HCT116 (cell line): ENCODE results near the gene LSM4. TPM values are rescaled to one million over a fixed set of nuclear protein-coding genes. Genes with fewer than 3 reads are reported as not detected.

ENCODE experiments used
- ATAC-seq: fragments of 200-7000 bp; cut with Tn5 transposase; 2 replicates; pipeline ENCODE4 v1.9.1; 2020; ENCODE audit warnings: mild to moderate bottlenecking, moderate library complexity
- BruUV-seq: library from RNA; stranded (reverse); fragments of 400-500 nt; replicated peaks from 2 replicates; lab custom pipeline; 2021; lab: Mats Ljungman, UMichigan
- CTCF ChIA-PET: fragments of 300-600 bp; sonication (Branson Sonifier 250); formaldehyde crosslinking; loops from one replicate; lab custom pipeline; 2021; ENCODE audit warnings: antibody characterized with exemption; lab: Charles Lee
- POLR2A ChIA-PET: fragments of 300-600, 350-600 bp; sonication (Branson Sonifier 250); formaldehyde crosslinking; loops from one replicate; lab custom pipeline; 2021; ENCODE audit warnings: antibody characterized with exemption; lab: Charles Lee
- RAD21 ChIA-PET, 2 experiments: fragments of 300-600 bp; sonication (Branson Sonifier 250); formaldehyde crosslinking; loops; one replicate each; lab custom pipeline; 2023; ENCODE audit warnings: low total read pairs in 2 of 2; ENCODE audit not compliant: uncharacterized antibody in 2 of 2, unreplicated experiment in 2 of 2, low non-redundant PET in 1 of 2; lab: Charles Lee
- DNase-seq: peaks from one replicate; pipeline ENCODE4 v3.0.0-alpha.2; 2010; ENCODE audit warnings: low read depth, low spot score
- H2AFZ ChIP-seq: fragments of 200-600 bp; shearing (Covaris generic), sonication (generic); 2 replicates; pipeline ENCODE4 v1.6.1; 2017; ENCODE audit warnings: low read depth, mixed run types, mixed read lengths, antibody characterized with exemption, low read length; ENCODE audit not compliant: poor library complexity, severe bottlenecking
- H3K27ac ChIP-seq: 2 replicates; pipeline ENCODE4 v1.5.1; 2012; ENCODE audit warnings: low read depth, low read length
- H3K27me3 ChIP-seq: fragments of 200-600 bp; sonication (generic); 2 replicates; pipeline ENCODE4 v1.6.1; 2016; ENCODE audit warnings: mixed run types, low read length, mixed read lengths; ENCODE audit not compliant: insufficient read depth
- H3K36me3 ChIP-seq, 2 experiments: fragments of 200-500 bp in 1 of 2; fragments of 200-600 bp in 1 of 2; sonication (Bioruptor generic) in 1 of 2; sonication (generic) in 1 of 2; 2 replicates each; pipeline versions ENCODE4 v1.5.1 to v1.6.1; 2014 to 2016; ENCODE audit warnings: low read length in 2 of 2, inconsistent platforms in 1 of 2, mixed read lengths in 1 of 2, mixed run types in 1 of 2; ENCODE audit not compliant: insufficient read depth in 2 of 2, control insufficient read depth in 1 of 2
- H3K4me1 ChIP-seq, 2 experiments: fragments of 200-600 bp in 1 of 2; sonication (generic) in 1 of 2; 2 replicates each; pipeline versions ENCODE4 v1.5.1 to v1.6.1; 2012 to 2017; ENCODE audit warnings: low read length in 2 of 2, inconsistent platforms in 1 of 2, mild to moderate bottlenecking in 1 of 2, mixed read lengths in 1 of 2, mixed run types in 1 of 2, moderate library complexity in 1 of 2; ENCODE audit not compliant: insufficient read depth in 2 of 2, control insufficient read depth in 1 of 2
- H3K4me2 ChIP-seq: fragments of 200-600 bp; sonication (generic); 2 replicates; pipeline ENCODE4 v1.6.1; 2017; ENCODE audit warnings: mixed run types, low read length, mixed read lengths
- H3K4me3 ChIP-seq, 2 experiments: fragments of 200-600 bp in 1 of 2; sonication (generic) in 1 of 2; replicated peaks in 1 of 2; 2 replicates each; pipeline ENCODE4 v1.5.1; 2011 to 2016; ENCODE audit warnings: low read length in 2 of 2, control low read depth in 1 of 2, low read depth in 1 of 2, mild to moderate bottlenecking in 1 of 2, mixed read lengths in 1 of 2, mixed run types in 1 of 2
- H3K79me2 ChIP-seq: fragments of 200-600 bp; sonication (generic); 2 replicates; pipeline ENCODE4 v1.6.1; 2017; ENCODE audit warnings: mild to moderate bottlenecking, mixed run types, low read length, moderate library complexity, mixed read lengths; ENCODE audit not compliant: insufficient read depth
- H3K9ac ChIP-seq: fragments of 200-600 bp; sonication (generic); 2 replicates; pipeline ENCODE4 v1.6.1; 2016; ENCODE audit warnings: low read length, mixed read lengths
- H3K9me2 ChIP-seq: fragments of 200-600 bp; sonication (generic), shearing (Covaris generic); 2 replicates; pipeline ENCODE4 v1.6.1; 2017; ENCODE audit warnings: mixed run types, mild to moderate bottlenecking, moderate library complexity; ENCODE audit not compliant: insufficient read depth
- H3K9me3 ChIP-seq, 2 experiments: fragments of 200-500 bp in 1 of 2; fragments of 200-600 bp in 1 of 2; sonication (Bioruptor generic) in 1 of 2; sonication (generic) in 1 of 2; 2 replicates each; pipeline ENCODE4 v1.6.1; 2014 to 2017; ENCODE audit warnings: low read length in 2 of 2, mixed read lengths in 2 of 2, inconsistent platforms in 1 of 2, low read depth in 1 of 2, mild to moderate bottlenecking in 1 of 2, mixed run types in 1 of 2, moderate library complexity in 1 of 2; ENCODE audit not compliant: control insufficient read depth in 1 of 2, insufficient read depth in 1 of 2
- H4K20me1 ChIP-seq: fragments of 200-600 bp; sonication (generic), shearing (Covaris generic); 2 replicates; pipeline ENCODE4 v1.6.1; 2017; ENCODE audit warnings: mixed run types, mild to moderate bottlenecking, moderate library complexity; ENCODE audit not compliant: insufficient read depth
- ELF1 ChIP-seq: IDR thresholded peaks from 2 replicates; pipeline ENCODE4 v1.6.1; 2012; ENCODE audit warnings: low read depth, borderline replicate concordance
- YY1 ChIP-seq: IDR thresholded peaks from 2 replicates; pipeline ENCODE4 v1.6.1; 2011; ENCODE audit warnings: low read length, low read depth, moderate library complexity, mild to moderate bottlenecking; ENCODE audit not compliant: insufficient replicate concordance; ENCODE audit errors: extremely low read depth
- intact Hi-C: fragments of 100-400 bp; cut with micrococcal nuclease; formaldehyde crosslinking; loops from 2 replicates; pipeline ENCODE4 v1.10.0; 2022
- total RNA-seq: library from RNA; stranded (reverse); gene quantifications from one replicate; pipeline ENCODE4 v1.2.1, GENCODE V29; 2021; ENCODE audit not compliant: unreplicated experiment

Gene LSM4
- total RNA-seq, 1 experiment from 2014 or later, result 400 TPM

GRCh38 chr19:18309525-18310064, 13.3 kb downstream of the LSM4 start:
- H3K9me3 ChIP-seq, result no peaks in the 10 kb centered on the region
- intact Hi-C loops, result no loop called here
- H3K4me2 ChIP-seq, result no peak overlapping the region
- no peak for ATAC-seq
- ChIA-PET RAD21 (no interaction called here), POLR2A (no interaction called here), CTCF (interaction anchor here (0.6 kb wide), 1 partner anchor 115 kb away, joined by 3 read pairs; no protein-coding TSS in a partner anchor)
- H3K4me1 ChIP-seq, result peaks cover 12 to 17% of the 10 kb centered on the region in 2 experiments
- H3K36me3 ChIP-seq, result peaks cover 19 to 57% of the 10 kb centered on the region in 2 experiments; a peak in 3 of 4 replicates
- no peaks in the 10 kb centered on the region for H3K27me3 ChIP-seq
- TF ChIP-seq ELF1, result no peak
- H3K27ac ChIP-seq, result no peak overlapping the region
- peaks cover 26% of the 10 kb centered on the region; the same call in 1 of the 2 replicates for H3K79me2 ChIP-seq
- BruUV-seq, result no TSS peak
- H3K9ac ChIP-seq, result no peak overlapping the region
- DNase-seq, result no peak
- no peak overlapping the region for H2AFZ ChIP-seq
- no peaks in the 10 kb centered on the region for H4K20me1 ChIP-seq
- H3K4me3 ChIP-seq, result no peak overlapping the region
- H3K9me2 ChIP-seq, result no peaks in the 10 kb centered on the region

- TF ChIP-seq YY1, result no peak
- Histone ChIP-seq H3K79me2 (peaks cover 20% of the 10 kb centered on the region; the same call in 1 of the 2 replicates), H4K20me1 (no peaks in the 10 kb centered on the region), H3K4me2 (no peak overlapping the region), H3K4me3 (no peak overlapping the region), H3K9me2 (no peaks in the 10 kb centered on the region), H3K27me3 (no peaks in the 10 kb centered on the region), H3K9me3 (no peaks in the 10 kb centered on the region), H3K4me1 (peaks cover 14 to 23% of the 10 kb centered on the region in 2 experiments), H3K9ac (no peak overlapping the region), H3K27ac (no peak overlapping the region; the same call in 1 of the 2 replicates), H3K36me3 (peaks cover 15 to 53% of the 10 kb centered on the region in 2 experiments; a peak in 3 of 4 replicates), H2AFZ (no peak overlapping the region)
- no peak for ATAC-seq
- BruUV-seq, result no TSS peak
- intact Hi-C loops, result no loop called here
- no peak for DNase-seq
- ChIA-PET POLR2A (no interaction called here), RAD21 (no interaction called here), CTCF (interaction anchor here (1.0 kb wide), 1 partner anchor 30 kb away, joined by 5 read pairs; no protein-coding TSS in a partner anchor)
Observed at GRCh38 chr19:18308948-18309325, 13.9 kb downstream of the LSM4 start.
